Measurements from ENCODE around the gene ZFP1. TPM values are rescaled to one million over a fixed set of nuclear protein-coding genes. Genes with fewer than 3 reads are reported as not detected.

Gene ZFP1
- total RNA-seq, 1 experiment from 2014 or later: 9.7 TPM

DNA sequence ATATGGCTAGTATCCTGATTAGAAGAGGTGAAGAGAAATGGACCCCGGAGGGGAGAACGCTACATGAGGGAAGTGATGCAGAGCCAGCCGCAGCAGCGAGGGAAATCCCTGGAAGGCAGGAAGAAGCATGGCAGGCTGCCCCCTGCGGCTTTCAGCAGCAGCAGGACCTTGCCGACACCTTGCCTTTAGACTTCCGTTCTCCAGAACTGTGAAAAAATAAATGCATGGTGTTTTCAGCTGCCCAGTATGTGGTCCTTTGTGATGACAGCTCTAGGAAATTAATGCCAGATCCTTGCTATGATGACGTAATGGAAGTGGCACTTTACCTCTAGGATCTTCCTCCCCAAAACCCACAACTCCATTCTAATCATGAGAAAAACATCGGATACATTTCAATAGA, 9.7 kb upstream of the ZFP1 start:
- Mint-ChIP-seq H3K4me1 (peaks cover 9% of the 10 kb centered on the region), H3K27me3 (ENCODE audit: low read depth) (no peaks in the 10 kb centered on the region), H3K4me3 (no peak overlapping the region), H3K36me3 (no peaks in the 10 kb centered on the region), H3K9me3 (no peaks in the 10 kb centered on the region), H3K27ac (no peak overlapping the region)
- DNase-seq (ENCODE audit: low spot score): peak; percentile 26
- no peak for TF ChIP-seq ZNF138 (CRISPR knock-in tag; conservative IDR thresholded peaks at IDR 0.05)
- no peak for TF ChIP-seq ARID4B (CRISPR knock-in tag; IDR thresholded peaks at IDR 0.05; ENCODE audit: borderline replicate concordance)
- no peak for TF ChIP-seq MYBL2 (CRISPR knock-in tag; IDR thresholded peaks at IDR 0.05)
- no peak for TF ChIP-seq FOXP4 (CRISPR knock-in tag; IDR thresholded peaks at IDR 0.05)
- no peak for TF ChIP-seq TP53 (CRISPR knock-in tag; IDR thresholded peaks at IDR 0.05)
- TF ChIP-seq, protein P1, sequence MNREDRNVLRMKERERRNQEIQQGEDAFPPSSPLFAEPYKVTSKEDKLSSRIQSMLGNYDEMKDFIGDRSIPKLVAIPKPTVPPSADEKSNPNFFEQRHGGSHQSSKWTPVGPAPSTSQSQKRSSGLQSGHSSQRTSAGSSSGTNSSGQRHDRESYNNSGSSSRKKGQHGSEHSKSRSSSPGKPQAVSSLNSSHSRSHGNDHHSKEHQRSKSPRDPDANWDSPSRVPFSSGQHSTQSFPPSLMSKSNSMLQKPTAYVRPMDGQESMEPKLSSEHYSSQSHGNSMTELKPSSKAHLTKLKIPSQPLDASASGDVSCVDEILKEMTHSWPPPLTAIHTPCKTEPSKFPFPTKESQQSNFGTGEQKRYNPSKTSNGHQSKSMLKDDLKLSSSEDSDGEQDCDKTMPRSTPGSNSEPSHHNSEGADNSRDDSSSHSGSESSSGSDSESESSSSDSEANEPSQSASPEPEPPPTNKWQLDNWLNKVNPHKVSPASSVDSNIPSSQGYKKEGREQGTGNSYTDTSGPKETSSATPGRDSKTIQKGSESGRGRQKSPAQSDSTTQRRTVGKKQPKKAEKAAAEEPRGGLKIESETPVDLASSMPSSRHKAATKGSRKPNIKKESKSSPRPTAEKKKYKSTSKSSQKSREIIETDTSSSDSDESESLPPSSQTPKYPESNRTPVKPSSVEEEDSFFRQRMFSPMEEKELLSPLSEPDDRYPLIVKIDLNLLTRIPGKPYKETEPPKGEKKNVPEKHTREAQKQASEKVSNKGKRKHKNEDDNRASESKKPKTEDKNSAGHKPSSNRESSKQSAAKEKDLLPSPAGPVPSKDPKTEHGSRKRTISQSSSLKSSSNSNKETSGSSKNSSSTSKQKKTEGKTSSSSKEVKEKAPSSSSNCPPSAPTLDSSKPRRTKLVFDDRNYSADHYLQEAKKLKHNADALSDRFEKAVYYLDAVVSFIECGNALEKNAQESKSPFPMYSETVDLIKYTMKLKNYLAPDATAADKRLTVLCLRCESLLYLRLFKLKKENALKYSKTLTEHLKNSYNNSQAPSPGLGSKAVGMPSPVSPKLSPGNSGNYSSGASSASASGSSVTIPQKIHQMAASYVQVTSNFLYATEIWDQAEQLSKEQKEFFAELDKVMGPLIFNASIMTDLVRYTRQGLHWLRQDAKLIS (CRISPR knock-in tag; IDR thresholded peaks at IDR 0.05; ENCODE audit: borderline replicate concordance): no peak
- TF ChIP-seq JUN (CRISPR knock-in tag; IDR thresholded peaks at IDR 0.05): no peak
- ChIA-PET POLR2A (no interaction called here), CTCF (no interaction called here)
- ATAC-seq: peak; percentile 53; the same call in 1 of the 2 replicates

DNA sequence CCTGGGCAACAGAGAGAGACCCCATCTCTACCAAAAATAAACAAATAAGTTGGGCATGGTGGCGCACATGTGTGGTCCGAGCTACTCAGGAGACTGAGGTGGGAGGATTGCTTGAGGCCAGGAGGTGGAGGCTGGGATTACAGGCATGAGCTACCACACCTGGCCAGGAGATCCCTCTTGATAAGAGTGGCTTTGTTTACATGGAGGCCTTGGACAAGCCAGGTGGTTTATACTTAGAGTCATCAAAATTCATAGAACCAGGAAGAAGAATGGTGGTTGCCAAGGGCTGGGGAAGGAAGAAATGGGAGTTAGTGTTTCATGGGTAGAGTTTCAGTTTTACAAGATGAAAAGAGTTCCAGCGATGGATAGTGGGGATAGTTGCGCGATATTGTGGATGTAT, 8.8 kb upstream of the ZFP1 start:
- ATAC-seq (no peak), DNase-seq (ENCODE audit: low spot score) (no peak)
- Mint-ChIP-seq H3K9me3 (no peaks in the 10 kb centered on the region), H3K27ac (no peak overlapping the region), H3K36me3 (no peaks in the 10 kb centered on the region), H3K4me3 (no peak overlapping the region), H3K4me1 (peaks cover 9% of the 10 kb centered on the region), H3K27me3 (ENCODE audit: low read depth) (no peaks in the 10 kb centered on the region)
- POLR2A ChIA-PET: no interaction called here
- CTCF ChIA-PET: no interaction called here
- no peak for TF ChIP-seq ZNF281 (CRISPR knock-in tag; IDR thresholded peaks at IDR 0.05)
- no peak for TF ChIP-seq TP53 (CRISPR knock-in tag; IDR thresholded peaks at IDR 0.05)
- TF ChIP-seq GABPB1 (CRISPR knock-in tag; IDR thresholded peaks at IDR 0.05): no peak
- no peak for TF ChIP-seq CTCF (IDR thresholded peaks at IDR 0.05)
- TF ChIP-seq ZNF232 (CRISPR knock-in tag; IDR thresholded peaks at IDR 0.05): no peak
- TF ChIP-seq, protein P2, sequence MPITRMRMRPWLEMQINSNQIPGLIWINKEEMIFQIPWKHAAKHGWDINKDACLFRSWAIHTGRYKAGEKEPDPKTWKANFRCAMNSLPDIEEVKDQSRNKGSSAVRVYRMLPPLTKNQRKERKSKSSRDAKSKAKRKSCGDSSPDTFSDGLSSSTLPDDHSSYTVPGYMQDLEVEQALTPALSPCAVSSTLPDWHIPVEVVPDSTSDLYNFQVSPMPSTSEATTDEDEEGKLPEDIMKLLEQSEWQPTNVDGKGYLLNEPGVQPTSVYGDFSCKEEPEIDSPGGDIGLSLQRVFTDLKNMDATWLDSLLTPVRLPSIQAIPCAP (CRISPR knock-in tag; IDR thresholded peaks at IDR 0.05): no peak
- TF ChIP-seq TCF7 (CRISPR knock-in tag; IDR thresholded peaks at IDR 0.05; ENCODE audit: low read depth): no peak
- no peak for TF ChIP-seq ZMAT4 (CRISPR knock-in tag; IDR thresholded peaks at IDR 0.05)
- no peak for TF ChIP-seq USF2 (CRISPR knock-in tag; IDR thresholded peaks at IDR 0.05)
- no peak for TF ChIP-seq CREM (CRISPR knock-in tag; IDR thresholded peaks at IDR 0.05)
- no peak for TF ChIP-seq TEAD1 (CRISPR knock-in tag; IDR thresholded peaks at IDR 0.05)
